K562 (cell line): ENCODE data around the gene RALY. TPM values are rescaled to one million over a fixed set of nuclear protein-coding genes. Genes with fewer than 3 reads are reported as not detected.

Experiments used
- ATF1 ChIP-seq, 2 experiments: fragments of 450-650 bp in 1 of 2; IDR thresholded peaks; 2 replicates each; pipeline ENCODE4 v1.6.1; 2016; ENCODE audit warnings: missing compliant biosample characterization in 1 of 2, missing genetic modification characterization in 1 of 2
- ATF7 ChIP-seq: fragments of 450-650 bp; IDR thresholded peaks from 2 replicates; pipeline ENCODE4 v1.7.1; 2014; ENCODE audit warnings: mild to moderate bottlenecking, moderate library complexity
- CREB1 ChIP-seq, 2 experiments: sonication (generic) in 1 of 2; formaldehyde crosslinking in 1 of 2; IDR thresholded peaks; 2 replicates each; pipeline versions ENCODE4 v1.6.1 to v1.8.0; 2012 to 2022; ENCODE audit warnings: inconsistent platforms in 1 of 2, mild to moderate bottlenecking in 1 of 2, missing genetic modification reagents in 1 of 2, moderate library complexity in 1 of 2
- CREM ChIP-seq: IDR thresholded peaks from 2 replicates; pipeline ENCODE4 v1.6.1; 2014; ENCODE audit warnings: antibody characterized with exemption, low read depth
- CXXC5 ChIP-seq: fragments of 250-450 bp; sonication (Bioruptor Pico); IDR thresholded peaks from 2 replicates; pipeline ENCODE4 v1.8.0; 2022; ENCODE audit warnings: inconsistent platforms, mild to moderate bottlenecking, moderate library complexity
- ELF4 ChIP-seq: fragments of 450-650 bp; formaldehyde crosslinking; IDR thresholded peaks from 2 replicates; pipeline ENCODE4 v1.4.0; 2022; ENCODE audit warnings: missing genetic modification characterization
- ERF ChIP-seq: fragments of 450-650 bp; formaldehyde crosslinking; IDR thresholded peaks from 2 replicates; pipeline ENCODE4 v1.4.0; 2020; ENCODE audit warnings: mild to moderate bottlenecking, mixed read lengths
- ESRRA ChIP-seq: fragments of 450-650 bp; IDR thresholded peaks from 2 replicates; pipeline ENCODE4 v1.6.1; 2014; ENCODE audit warnings: low read depth, mild to moderate bottlenecking, moderate library complexity, borderline replicate concordance
- ESRRB ChIP-seq: fragments of 250-450 bp; sonication (Bioruptor Pico); IDR thresholded peaks from 2 replicates; pipeline ENCODE4 v1.5.0; 2020; ENCODE audit warnings: mild to moderate bottlenecking, moderate library complexity, borderline replicate concordance
- FOSL1 ChIP-seq: fragments of 200-800 bp; sonication (Bioruptor generic); conservative IDR thresholded peaks from 2 replicates; pipeline ENCODE4 v1.6.1; 2016; ENCODE audit warnings: missing genetic modification characterization, missing compliant biosample characterization
- HDAC2 ChIP-seq: fragments of 450-650 bp; IDR thresholded peaks from 2 replicates; pipeline ENCODE4 v1.6.1; 2016; ENCODE audit warnings: mild to moderate bottlenecking
- MEIS2 ChIP-seq: fragments of 450-650 bp; IDR thresholded peaks from 2 replicates; pipeline ENCODE4 v1.6.1; 2014; ENCODE audit warnings: mild to moderate bottlenecking; ENCODE audit not compliant: partially characterized antibody
- MNT ChIP-seq, 2 experiments: fragments of 450-650 bp; conservative IDR thresholded peaks; 2 replicates each; pipeline ENCODE4 v1.6.1; 2017; ENCODE audit warnings: mild to moderate bottlenecking in 2 of 2, moderate library complexity in 2 of 2
- NFIC ChIP-seq: fragments of 450-650 bp; IDR thresholded peaks from 2 replicates; pipeline ENCODE4 v1.6.1; 2017; ENCODE audit warnings: mild to moderate bottlenecking, inconsistent platforms
- RAD21 ChIP-seq, 2 experiments: fragments of 250-450 bp in 1 of 2; fragments of 450-650 bp in 1 of 2; sonication (Bioruptor Pico) in 1 of 2; formaldehyde crosslinking in 1 of 2; IDR thresholded peaks in 1 of 2; conservative IDR thresholded peaks in 1 of 2; 2 replicates each; pipeline versions ENCODE4 v1.4.0 to v1.8.0; 2020 to 2022; ENCODE audit warnings: mild to moderate bottlenecking in 2 of 2, moderate library complexity in 1 of 2
- RAD51 ChIP-seq: fragments of 450-650 bp; IDR thresholded peaks from 2 replicates; pipeline ENCODE4 v1.7.1; 2016; ENCODE audit warnings: low read depth, mild to moderate bottlenecking, borderline replicate concordance
- SIN3A ChIP-seq, 2 experiments: fragments of 150-350 bp in 1 of 2; IDR thresholded peaks; 2 replicates each; pipeline ENCODE4 v1.6.1; 2011 to 2016; ENCODE audit warnings: borderline replicate concordance in 2 of 2, low read depth in 2 of 2, low read length in 2 of 2, mild to moderate bottlenecking in 2 of 2, moderate library complexity in 2 of 2; ENCODE audit not compliant: control insufficient read depth in 1 of 2
- THAP7 ChIP-seq: fragments of 250-450 bp; sonication (Bioruptor Pico); IDR thresholded peaks from 2 replicates; pipeline ENCODE4 v1.5.0; 2021
- TRIM24 ChIP-seq, 2 experiments: fragments of 450-650 bp; IDR thresholded peaks; 2 replicates each; pipeline ENCODE4 v1.6.1; 2016
- U2AF1 ChIP-seq: fragments of 200-400 bp; formaldehyde crosslinking; optimal IDR thresholded peaks from 2 replicates; pipeline ENCODE3; 2017; ENCODE audit warnings: mild to moderate bottlenecking, low read depth, low read length, moderate library complexity
- polyA plus RNA-seq, 8 experiments: library from polyadenylated mRNA; depleted of rRNA in 4 of 8; stranded (reverse) in 5 of 8; unstranded in 3 of 8; fragments of >200 nt; fragmentation: Nextera tagmentation in 2 of 8; fragmentation: Illumina TruSeq in 1 of 8; extraction: Ambion mirVana in 2 of 8; extraction: Trizol in 1 of 8; gene quantifications; 2 replicates each; pipeline versions ENCODE4 v1.2.1 to v1.2.3, GENCODE V29; 2011 to 2014; ENCODE audit warnings: inconsistent platforms in 1 of 8, missing spikeins in 1 of 8
- total RNA-seq, 7 experiments: library from RNA; depleted of rRNA in 6 of 7; stranded (reverse); fragments of >200 nt in 6 of 7; fragmentation: Illumina TruSeq in 2 of 7; extraction: Trizol in 2 of 7; gene quantifications; 2 replicates each; pipeline versions ENCODE4 v1.2.1 to v1.2.3, GENCODE V29; 2011 to 2021; ENCODE audit warnings: low replicate concordance in 1 of 7
- TF ChIP-seq, protein P1 (sequence below): sonication (generic); formaldehyde crosslinking; IDR thresholded peaks from 2 replicates; pipeline ENCODE4 v1.9.0; 2022; ENCODE audit warnings: mild to moderate bottlenecking, missing genetic modification reagents
- TF ChIP-seq, protein P2 (sequence below): sonication (generic); formaldehyde crosslinking; IDR thresholded peaks from 2 replicates; pipeline ENCODE4 v1.5.0; 2020; ENCODE audit warnings: missing genetic modification reagents

RALY gene
- total and polyA plus RNA-seq, 9 of the 15 experiments (the other 6 are each of a cell fraction or from before 2014, with no cell fraction given): 0.80 to 207 (median 128) TPM

- TF ChIP-seq THAP7 (CRISPR knock-in tag) (no peak), TRIM24 (IDR thresholded peaks at IDR 0.05) (no peak), SIN3A (IDR thresholded peaks at IDR 0.05; ENCODE audit: borderline replicate concordance in 2 of 2, control insufficient read depth in 1 of 2, low read depth in 2 of 2, low read length in 2 of 2) (peak; percentile 77 to 82; a peak in 3 of 4 replicates), RAD21 (CRISPR knock-in tag; conservative IDR thresholded peaks at IDR 0.05 in 1 of 2, IDR thresholded peaks at IDR 0.05 in 1 of 2) (peak in 1 of 2 experiments; percentile 26; a peak in 2 of 4 replicates), ESRRA (peak; percentile 43; the same call in 1 of the 2 replicates), ERF (CRISPR knock-in tag) (0 out of 2 replicates have a peak, but pooled peaks have one; percentile 57), MEIS2 (peak; percentile 12), CREM (peak; percentile 50), U2AF1 (no peak), ESRRB (CRISPR knock-in tag) (no peak), ATF1 (CRISPR knock-in tag; IDR thresholded peaks at IDR 0.05) (no peak), ATF1 (tag; IDR thresholded peaks at IDR 0.05) (peak; percentile 75), ATF7 (peak; percentile 68; the same call in 1 of the 2 replicates), NFIC (peak; percentile 80), MNT (conservative IDR thresholded peaks at IDR 0.05) (peak in 1 of 2 experiments; percentile 73; a peak in 3 of 4 replicates), CXXC5 (CRISPR knock-in tag) (0 out of 2 replicates have a peak, but pooled peaks have one; percentile 23), FOSL1 (peak; percentile 56), CREB1 (IDR thresholded peaks at IDR 0.05) (no peak), CREB1 (CRISPR knock-in tag; IDR thresholded peaks at IDR 0.05) (peak; percentile 32; the same call in 1 of the 2 replicates), ELF4 (peak; percentile 65; the same call in 1 of the 2 replicates), RAD51 (0 out of 2 replicates have a peak, but pooled peaks have one; percentile 56), HDAC2 (no peak)
- TF ChIP-seq, protein P1, sequence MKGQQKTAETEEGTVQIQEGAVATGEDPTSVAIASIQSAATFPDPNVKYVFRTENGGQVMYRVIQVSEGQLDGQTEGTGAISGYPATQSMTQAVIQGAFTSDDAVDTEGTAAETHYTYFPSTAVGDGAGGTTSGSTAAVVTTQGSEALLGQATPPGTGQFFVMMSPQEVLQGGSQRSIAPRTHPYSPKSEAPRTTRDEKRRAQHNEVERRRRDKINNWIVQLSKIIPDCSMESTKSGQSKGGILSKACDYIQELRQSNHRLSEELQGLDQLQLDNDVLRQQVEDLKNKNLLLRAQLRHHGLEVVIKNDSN (CRISPR knock-in tag): peak; percentile 55
- TF ChIP-seq, protein P2, sequence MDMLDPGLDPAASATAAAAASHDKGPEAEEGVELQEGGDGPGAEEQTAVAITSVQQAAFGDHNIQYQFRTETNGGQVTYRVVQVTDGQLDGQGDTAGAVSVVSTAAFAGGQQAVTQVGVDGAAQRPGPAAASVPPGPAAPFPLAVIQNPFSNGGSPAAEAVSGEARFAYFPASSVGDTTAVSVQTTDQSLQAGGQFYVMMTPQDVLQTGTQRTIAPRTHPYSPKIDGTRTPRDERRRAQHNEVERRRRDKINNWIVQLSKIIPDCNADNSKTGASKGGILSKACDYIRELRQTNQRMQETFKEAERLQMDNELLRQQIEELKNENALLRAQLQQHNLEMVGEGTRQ (CRISPR knock-in tag): peak; percentile 58
Measured at GRCh38 chr20:34083137-34083536, 89.4 kb downstream of the RALY start (continued).
